HepG2 (cell line): ENCODE data around the gene TMEM45A. TPM values are rescaled to one million over a fixed set of nuclear protein-coding genes. Genes with fewer than 3 reads are reported as not detected.
A peak's percentile ranks its signal among the peaks of the same experiment; 100 is the strongest.

Source experiments
- FIP1L1 ChIP-seq: fragments of 200-400 bp; formaldehyde crosslinking; IDR thresholded peaks from 2 replicates; pipeline ENCODE4 v1.6.1; 2018; ENCODE audit warnings: low read depth, mild to moderate bottlenecking, low read length, moderate library complexity, borderline replicate concordance; ENCODE audit not compliant: insufficient read depth
- KDM5B ChIP-seq: sonication (generic); formaldehyde crosslinking; IDR thresholded peaks from 2 replicates; pipeline ENCODE4 v1.4.0; 2020; ENCODE audit warnings: missing genetic modification reagents, mild to moderate bottlenecking, borderline replicate concordance
- MTF2 ChIP-seq: sonication (generic); formaldehyde crosslinking; IDR thresholded peaks from 2 replicates; pipeline ENCODE4 v1.5.0; 2020; ENCODE audit warnings: missing genetic modification reagents, borderline replicate concordance
- MYNN ChIP-seq: sonication (generic); formaldehyde crosslinking; IDR thresholded peaks from 2 replicates; pipeline ENCODE4 v1.4.0; 2020; ENCODE audit warnings: mild to moderate bottlenecking, low read depth, missing genetic modification reagents
- PCBP2 ChIP-seq: fragments of 200-400 bp; formaldehyde crosslinking; optimal IDR thresholded peaks from 2 replicates; pipeline ENCODE3; 2018; ENCODE audit warnings: low read length, low read depth; ENCODE audit not compliant: poor library complexity, severe bottlenecking
- PHB2 ChIP-seq: fragments of 450-650 bp; IDR thresholded peaks from 2 replicates; pipeline ENCODE4 v1.6.1; 2018; ENCODE audit not compliant: partially characterized antibody
- REPIN1 ChIP-seq: sonication (generic); formaldehyde crosslinking; IDR thresholded peaks from 2 replicates; pipeline ENCODE4 v1.8.0; 2022; ENCODE audit warnings: missing genetic modification reagents, low read depth, mild to moderate bottlenecking, borderline replicate concordance
- TBP ChIP-seq: sonication (generic); formaldehyde crosslinking; IDR thresholded peaks from 2 replicates; pipeline ENCODE4 v1.5.0; 2020; ENCODE audit warnings: missing genetic modification reagents
- TRIM24 ChIP-seq: sonication (generic); formaldehyde crosslinking; IDR thresholded peaks from 2 replicates; pipeline ENCODE4 v1.8.0; 2022; ENCODE audit warnings: mild to moderate bottlenecking, missing genetic modification reagents
- ZKSCAN8 ChIP-seq: IDR thresholded peaks from 2 replicates; pipeline ENCODE4 v1.6.1; 2016; ENCODE audit warnings: borderline replicate concordance, missing genetic modification reagents, missing compliant biosample characterization
- ZMYM4 ChIP-seq: sonication (generic); formaldehyde crosslinking; IDR thresholded peaks from 2 replicates; pipeline ENCODE4 v1.8.1; 2023; ENCODE audit warnings: mild to moderate bottlenecking, missing genetic modification reagents
- ZNF121 ChIP-seq: sonication (generic); formaldehyde crosslinking; IDR thresholded peaks from 2 replicates; pipeline ENCODE4 v1.5.0; 2020; ENCODE audit warnings: mild to moderate bottlenecking, missing genetic modification reagents
- ZNF672 ChIP-seq: sonication (generic); formaldehyde crosslinking; IDR thresholded peaks from 2 replicates; pipeline ENCODE4 v1.8.1; 2022; ENCODE audit warnings: missing genetic modification reagents
- polyA plus RNA-seq, 8 experiments: library from polyadenylated mRNA; depleted of rRNA in 3 of 8; stranded (reverse) in 7 of 8; unstranded in 1 of 8; fragments of >200 nt; fragmentation: Illumina TruSeq in 4 of 8; extraction: Trizol in 4 of 8; gene quantifications; 2 replicates each; pipeline versions ENCODE4 v1.2.1 to v1.2.3, GENCODE V29; 2011 to 2016; ENCODE audit warnings: low read depth in 4 of 8, missing spikeins in 1 of 8, mixed read lengths in 1 of 8; ENCODE audit not compliant: insufficient read depth in 1 of 8
- total RNA-seq, 5 experiments: library from RNA; depleted of rRNA; stranded (reverse); fragments of >200 nt; fragmentation: Illumina TruSeq; extraction: Trizol; gene quantifications; 2 replicates each; pipeline ENCODE4 v1.2.3, GENCODE V29; 2016; ENCODE audit warnings: low read depth in 1 of 5
- TF ChIP-seq, protein P1 (sequence below): sonication (generic); formaldehyde crosslinking; IDR thresholded peaks from 2 replicates; pipeline ENCODE4 v1.4.0; 2020; ENCODE audit warnings: mild to moderate bottlenecking, missing genetic modification reagents
- TF ChIP-seq, protein P2 (sequence below): sonication (generic); formaldehyde crosslinking; IDR thresholded peaks from 2 replicates; pipeline ENCODE4 v1.4.0; 2020; ENCODE audit warnings: missing genetic modification reagents
- TF ChIP-seq, protein P3 (sequence below): sonication (generic); formaldehyde crosslinking; IDR thresholded peaks from 2 replicates; pipeline ENCODE4 v1.4.0; 2020; ENCODE audit warnings: low read depth, missing genetic modification reagents

The TMEM45A gene
- total and polyA plus RNA-seq, 2 of the 13 experiments (the other 11 are each of a cell fraction or from before 2014, with no cell fraction given), result 14.8 to 38.5 TPM

DNA sequence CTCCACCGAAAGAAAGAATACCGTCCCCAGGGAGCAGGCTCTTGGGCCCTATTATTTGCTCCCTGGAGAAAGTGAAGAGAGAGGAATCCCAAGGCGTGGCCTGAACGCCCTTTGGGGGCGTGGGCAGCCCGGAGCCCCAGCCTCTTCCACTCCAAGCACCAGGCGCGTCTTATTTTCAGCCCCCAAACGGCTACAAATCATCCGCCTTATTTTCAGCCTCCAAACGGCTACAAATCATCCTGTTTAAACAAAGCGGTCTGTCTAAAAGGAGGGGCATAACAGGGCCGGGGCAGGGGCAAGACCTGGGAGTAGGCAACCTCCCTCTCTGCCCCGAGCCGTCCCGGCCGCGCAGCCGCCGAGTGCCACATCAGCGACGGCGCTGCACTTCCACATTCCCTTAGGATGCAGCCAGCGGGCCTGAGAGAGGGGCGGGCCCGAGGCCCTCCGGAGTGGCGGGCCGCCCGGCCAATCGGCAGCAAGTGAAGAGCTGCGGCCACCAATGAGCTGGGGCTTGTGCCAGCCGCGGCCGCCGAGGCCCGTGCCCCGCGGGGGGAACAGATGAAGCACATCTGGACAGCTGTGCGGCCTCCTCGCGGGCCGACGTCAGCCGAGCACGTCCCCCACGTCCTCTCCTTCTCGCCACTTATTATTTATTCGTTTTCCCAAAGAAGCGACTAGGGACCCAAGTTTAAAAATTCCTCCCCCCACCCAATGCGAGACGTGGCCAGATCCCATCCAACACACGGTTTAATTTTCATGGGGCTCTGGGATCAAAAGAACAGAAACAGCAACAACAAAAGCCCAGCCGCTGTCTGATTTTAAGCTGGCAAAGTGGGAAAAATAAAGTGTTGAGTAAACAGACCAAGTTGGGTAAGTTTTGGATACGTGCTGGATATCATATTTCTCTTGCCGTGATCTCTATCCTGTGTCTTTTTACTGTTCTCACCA is at the start of gene TMEM45A (continued):
- TF ChIP-seq, protein P1, sequence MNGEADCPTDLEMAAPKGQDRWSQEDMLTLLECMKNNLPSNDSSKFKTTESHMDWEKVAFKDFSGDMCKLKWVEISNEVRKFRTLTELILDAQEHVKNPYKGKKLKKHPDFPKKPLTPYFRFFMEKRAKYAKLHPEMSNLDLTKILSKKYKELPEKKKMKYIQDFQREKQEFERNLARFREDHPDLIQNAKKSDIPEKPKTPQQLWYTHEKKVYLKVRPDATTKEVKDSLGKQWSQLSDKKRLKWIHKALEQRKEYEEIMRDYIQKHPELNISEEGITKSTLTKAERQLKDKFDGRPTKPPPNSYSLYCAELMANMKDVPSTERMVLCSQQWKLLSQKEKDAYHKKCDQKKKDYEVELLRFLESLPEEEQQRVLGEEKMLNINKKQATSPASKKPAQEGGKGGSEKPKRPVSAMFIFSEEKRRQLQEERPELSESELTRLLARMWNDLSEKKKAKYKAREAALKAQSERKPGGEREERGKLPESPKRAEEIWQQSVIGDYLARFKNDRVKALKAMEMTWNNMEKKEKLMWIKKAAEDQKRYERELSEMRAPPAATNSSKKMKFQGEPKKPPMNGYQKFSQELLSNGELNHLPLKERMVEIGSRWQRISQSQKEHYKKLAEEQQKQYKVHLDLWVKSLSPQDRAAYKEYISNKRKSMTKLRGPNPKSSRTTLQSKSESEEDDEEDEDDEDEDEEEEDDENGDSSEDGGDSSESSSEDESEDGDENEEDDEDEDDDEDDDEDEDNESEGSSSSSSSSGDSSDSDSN (CRISPR knock-in tag), result peak; percentile 84
- TF ChIP-seq FIP1L1 (no peak), ZNF672 (CRISPR knock-in tag) (no peak), PHB2 (no peak), MYNN (CRISPR knock-in tag) (no peak), ZNF121 (CRISPR knock-in tag) (no peak), ZKSCAN8 (CRISPR knock-in tag) (0 out of 2 replicates have a peak, but pooled peaks have one; percentile 41), PCBP2 (no peak), TBP (0 out of 2 replicates have a peak, but pooled peaks have one; percentile 28), MTF2 (peak; percentile 36; the same call in 1 of the 2 replicates), KDM5B (CRISPR knock-in tag) (peak; percentile 87), TRIM24 (CRISPR knock-in tag) (no peak), REPIN1 (CRISPR knock-in tag) (peak; percentile 55; the same call in 1 of the 2 replicates), ZMYM4 (CRISPR knock-in tag) (peak; percentile 89)
- TF ChIP-seq, protein P2, sequence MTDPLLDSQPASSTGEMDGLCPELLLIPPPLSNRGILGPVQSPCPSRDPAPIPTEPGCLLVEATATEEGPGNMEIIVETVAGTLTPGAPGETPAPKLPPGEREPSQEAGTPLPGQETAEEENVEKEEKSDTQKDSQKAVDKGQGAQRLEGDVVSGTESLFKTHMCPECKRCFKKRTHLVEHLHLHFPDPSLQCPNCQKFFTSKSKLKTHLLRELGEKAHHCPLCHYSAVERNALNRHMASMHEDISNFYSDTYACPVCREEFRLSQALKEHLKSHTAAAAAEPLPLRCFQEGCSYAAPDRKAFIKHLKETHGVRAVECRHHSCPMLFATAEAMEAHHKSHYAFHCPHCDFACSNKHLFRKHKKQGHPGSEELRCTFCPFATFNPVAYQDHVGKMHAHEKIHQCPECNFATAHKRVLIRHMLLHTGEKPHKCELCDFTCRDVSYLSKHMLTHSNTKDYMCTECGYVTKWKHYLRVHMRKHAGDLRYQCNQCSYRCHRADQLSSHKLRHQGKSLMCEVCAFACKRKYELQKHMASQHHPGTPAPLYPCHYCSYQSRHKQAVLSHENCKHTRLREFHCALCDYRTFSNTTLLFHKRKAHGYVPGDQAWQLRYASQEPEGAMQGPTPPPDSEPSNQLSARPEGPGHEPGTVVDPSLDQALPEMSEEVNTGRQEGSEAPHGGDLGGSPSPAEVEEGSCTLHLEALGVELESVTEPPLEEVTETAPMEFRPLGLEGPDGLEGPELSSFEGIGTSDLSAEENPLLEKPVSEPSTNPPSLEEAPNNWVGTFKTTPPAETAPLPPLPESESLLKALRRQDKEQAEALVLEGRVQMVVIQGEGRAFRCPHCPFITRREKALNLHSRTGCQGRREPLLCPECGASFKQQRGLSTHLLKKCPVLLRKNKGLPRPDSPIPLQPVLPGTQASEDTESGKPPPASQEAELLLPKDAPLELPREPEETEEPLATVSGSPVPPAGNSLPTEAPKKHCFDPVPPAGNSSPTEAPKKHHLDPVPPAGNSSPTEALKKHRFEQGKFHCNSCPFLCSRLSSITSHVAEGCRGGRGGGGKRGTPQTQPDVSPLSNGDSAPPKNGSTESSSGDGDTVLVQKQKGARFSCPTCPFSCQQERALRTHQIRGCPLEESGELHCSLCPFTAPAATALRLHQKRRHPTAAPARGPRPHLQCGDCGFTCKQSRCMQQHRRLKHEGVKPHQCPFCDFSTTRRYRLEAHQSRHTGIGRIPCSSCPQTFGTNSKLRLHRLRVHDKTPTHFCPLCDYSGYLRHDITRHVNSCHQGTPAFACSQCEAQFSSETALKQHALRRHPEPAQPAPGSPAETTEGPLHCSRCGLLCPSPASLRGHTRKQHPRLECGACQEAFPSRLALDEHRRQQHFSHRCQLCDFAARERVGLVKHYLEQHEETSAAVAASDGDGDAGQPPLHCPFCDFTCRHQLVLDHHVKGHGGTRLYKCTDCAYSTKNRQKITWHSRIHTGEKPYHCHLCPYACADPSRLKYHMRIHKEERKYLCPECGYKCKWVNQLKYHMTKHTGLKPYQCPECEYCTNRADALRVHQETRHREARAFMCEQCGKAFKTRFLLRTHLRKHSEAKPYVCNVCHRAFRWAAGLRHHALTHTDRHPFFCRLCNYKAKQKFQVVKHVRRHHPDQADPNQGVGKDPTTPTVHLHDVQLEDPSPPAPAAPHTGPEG (CRISPR knock-in tag), result 0 out of 2 replicates have a peak, but pooled peaks have one; percentile 44
- TF ChIP-seq, protein P3, sequence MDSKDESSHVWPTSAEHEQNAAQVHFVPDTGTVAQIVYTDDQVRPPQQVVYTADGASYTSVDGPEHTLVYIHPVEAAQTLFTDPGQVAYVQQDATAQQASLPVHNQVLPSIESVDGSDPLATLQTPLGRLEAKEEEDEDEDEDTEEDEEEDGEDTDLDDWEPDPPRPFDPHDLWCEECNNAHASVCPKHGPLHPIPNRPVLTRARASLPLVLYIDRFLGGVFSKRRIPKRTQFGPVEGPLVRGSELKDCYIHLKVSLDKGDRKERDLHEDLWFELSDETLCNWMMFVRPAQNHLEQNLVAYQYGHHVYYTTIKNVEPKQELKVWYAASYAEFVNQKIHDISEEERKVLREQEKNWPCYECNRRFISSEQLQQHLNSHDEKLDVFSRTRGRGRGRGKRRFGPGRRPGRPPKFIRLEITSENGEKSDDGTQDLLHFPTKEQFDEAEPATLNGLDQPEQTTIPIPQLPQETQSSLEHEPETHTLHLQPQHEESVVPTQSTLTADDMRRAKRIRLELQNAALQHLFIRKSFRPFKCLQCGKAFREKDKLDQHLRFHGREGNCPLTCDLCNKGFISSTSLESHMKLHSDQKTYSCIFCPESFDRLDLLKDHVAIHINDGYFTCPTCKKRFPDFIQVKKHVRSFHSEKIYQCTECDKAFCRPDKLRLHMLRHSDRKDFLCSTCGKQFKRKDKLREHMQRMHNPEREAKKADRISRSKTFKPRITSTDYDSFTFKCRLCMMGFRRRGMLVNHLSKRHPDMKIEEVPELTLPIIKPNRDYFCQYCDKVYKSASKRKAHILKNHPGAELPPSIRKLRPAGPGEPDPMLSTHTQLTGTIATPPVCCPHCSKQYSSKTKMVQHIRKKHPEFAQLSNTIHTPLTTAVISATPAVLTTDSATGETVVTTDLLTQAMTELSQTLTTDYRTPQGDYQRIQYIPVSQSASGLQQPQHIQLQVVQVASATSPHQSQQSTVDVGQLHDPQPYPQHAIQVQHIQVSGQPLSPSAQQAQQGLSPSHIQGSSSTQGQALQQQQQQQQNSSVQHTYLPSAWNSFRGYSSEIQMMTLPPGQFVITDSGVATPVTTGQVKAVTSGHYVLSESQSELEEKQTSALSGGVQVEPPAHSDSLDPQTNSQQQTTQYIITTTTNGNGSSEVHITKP (CRISPR knock-in tag), result peak; percentile 65; the same call in 1 of the 2 replicates
